ENCODE results near the gene LDLRAD3.

DNA sequence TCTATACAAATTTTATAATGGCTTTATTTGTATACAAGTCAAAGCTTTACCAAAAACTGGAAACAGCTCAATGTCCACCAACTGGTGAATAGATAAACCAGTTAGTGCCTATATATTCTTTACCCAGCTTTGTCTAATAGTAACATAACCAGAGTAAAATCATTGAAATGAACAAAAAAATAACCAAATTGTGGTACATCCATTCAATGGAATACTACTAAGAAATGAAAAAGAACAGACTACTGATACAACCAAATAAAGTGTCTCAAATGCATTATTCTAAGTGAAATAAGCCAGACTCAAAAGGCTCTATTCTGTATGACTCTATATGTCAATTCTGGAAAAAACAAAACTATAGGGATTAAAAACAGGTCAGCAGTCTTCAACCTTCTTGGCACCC is 40.9 kb upstream of the LDLRAD3 start:
- TF ChIP-seq POLR2A (IDR thresholded peaks at IDR 0.05; ENCODE audit: low read length) (no peak), GATA1 (IDR thresholded peaks at IDR 0.05; ENCODE audit: low read depth, low read length) (no peak)

Data from erythroblast (primary cell).